ENCODE measurements around the gene PAN3. TPM values are rescaled to one million over a fixed set of nuclear protein-coding genes. Genes with fewer than 3 reads are reported as not detected.
A peak's percentile ranks its signal among the peaks of the same experiment; 100 is the strongest.
"Not testable (repeated sequence)": the region's sequence is repeated elsewhere in the genome, so short reads cannot be mapped to it uniquely, and the experiment has no call there.

The PAN3 gene
- total RNA-seq, 2 experiments from 2014 or later = 56.9 to 59.5 TPM

GRCh38 chr13:28138756-28139470 is 568 bp downstream of the PAN3 start:
- ChIA-PET POLR2A (interaction anchor here (0.6 to 2.1 kb wide), 14 partner anchors 9 to 715 kb away, joined by 3 to 7 read pairs (median 4); partner anchors contain the start of genes LNX2, MTIF3, POMP and SLC46A3), CTCF (no interaction called here)
- Mint-ChIP-seq H3K4me1 (ENCODE audit: low read depth) (peaks cover 60% of the 10 kb centered on the region), H3K36me3 (ENCODE audit: low read depth) (peaks cover 26% of the 10 kb centered on the region), H3K4me3 (peak overlapping the region; percentile 95), H3K27ac (peak overlapping the region; percentile 99), H3K27me3 (no peaks in the 10 kb centered on the region), H3K9me3 (no peaks in the 10 kb centered on the region)
- intact Hi-C loops (cut with DNase I, micrococcal nuclease) = loop anchor here (2.0 to 10.0 kb wide), 10 partner anchors 38 to 968 kb away; partner anchors contain the start of genes POMP (in 2 of the 2), GTF3A (in 1 of the 2), LNX2 (in 1 of the 2) and POLR1D (in 1 of the 2)
- peak overlapping the region; percentile 81 for H3K4me3 ChIP-seq (ENCODE audit: low read length)
- no peaks in the 10 kb centered on the region for H3K27me3 ChIP-seq (ENCODE audit: control insufficient read depth in 1 of 2, insufficient read depth in 2 of 2, low read length in 2 of 2)
- peaks cover 37% of the 10 kb centered on the region for H3K4me1 ChIP-seq (ENCODE audit: insufficient read depth, low read length)
- H3K36me3 ChIP-seq (ENCODE audit: insufficient read depth, low read length) = no peaks in the 10 kb centered on the region
- DNase-seq = peak; percentile 73 to 94 (median 84)
- no peak for TF ChIP-seq CTCF (IDR thresholded peaks at IDR 0.05)
- peak overlapping the region; percentile 93 to 99 for H3K27ac ChIP-seq (ENCODE audit: low read depth in 1 of 2, low read length in 2 of 2)
- H3K9me3 ChIP-seq (ENCODE audit: control insufficient read depth in 1 of 2, insufficient read depth in 1 of 2, low read length in 2 of 2) = no peaks in the 10 kb centered on the region
- peak; percentile 65 for ATAC-seq (ENCODE audit: poor library complexity)

- no peaks in the 10 kb centered on the region for H3K27me3 Mint-ChIP-seq
- ATAC-seq (ENCODE audit: poor library complexity) = no peak
- H3K4me1 ChIP-seq (ENCODE audit: insufficient read depth, low read length) = peaks cover 45% of the 10 kb centered on the region
- H3K4me3 ChIP-seq (ENCODE audit: low read length) = peak overlapping the region; percentile 81
- H3K4me1 Mint-ChIP-seq (ENCODE audit: low read depth) = peaks cover 72% of the 10 kb centered on the region
- no peaks in the 10 kb centered on the region for H3K27me3 ChIP-seq (ENCODE audit: control insufficient read depth in 1 of 2, insufficient read depth in 2 of 2, low read length in 2 of 2)
- H3K36me3 ChIP-seq (ENCODE audit: insufficient read depth, low read length) = no peaks in the 10 kb centered on the region
- no peak for DNase-seq
- H3K4me3 Mint-ChIP-seq = peak overlapping the region; percentile 95
- ChIA-PET CTCF (interaction anchor here (0.7 kb wide), 1 partner anchor 1954 kb away, joined by 3 read pairs; no protein-coding TSS in a partner anchor), POLR2A (interaction anchor here (0.6 to 1.8 kb wide), 6 partner anchors 7 to 520 kb away, joined by 3 to 7 read pairs (median 4); partner anchors contain the start of gene LNX2)
- H3K9me3 ChIP-seq (ENCODE audit: control insufficient read depth in 1 of 2, insufficient read depth in 1 of 2, low read length in 2 of 2) = no peaks in the 10 kb centered on the region
- intact Hi-C loops (cut with DNase I, micrococcal nuclease) = loop anchor here in 1 of 2 experiments (5.0 to 10.0 kb wide), 4 partner anchors 37 to 688 kb away; partner anchors contain the start of gene MTIF3
- H3K36me3 Mint-ChIP-seq (ENCODE audit: low read depth) = peaks cover 26% of the 10 kb centered on the region
- H3K27ac Mint-ChIP-seq = peak overlapping the region; percentile 99
- TF ChIP-seq CTCF (IDR thresholded peaks at IDR 0.05) = no peak
- no peaks in the 10 kb centered on the region for H3K9me3 Mint-ChIP-seq
- no peak overlapping the region for H3K27ac ChIP-seq (ENCODE audit: low read depth in 1 of 2, low read length in 2 of 2)
These were observed 2.2 kb downstream of the PAN3 start for GRCh38 chr13:28140433-28141125.

GRCh38 chr13:28141542-28141941 is 3.2 kb downstream of the PAN3 start:
- not testable (repeated sequence) for H3K9me3 Mint-ChIP-seq; H3K27me3 ChIP-seq (ENCODE audit: control insufficient read depth in 1 of 2, insufficient read depth in 2 of 2, low read length in 2 of 2); H3K36me3 ChIP-seq (ENCODE audit: insufficient read depth, low read length); H3K27me3 Mint-ChIP-seq; H3K4me3 ChIP-seq (ENCODE audit: low read length); H3K9me3 ChIP-seq (ENCODE audit: control insufficient read depth in 1 of 2, insufficient read depth in 1 of 2, low read length in 2 of 2); H3K27ac ChIP-seq (ENCODE audit: low read depth in 1 of 2, low read length in 2 of 2); DNase-seq; ATAC-seq (ENCODE audit: poor library complexity)
- intact Hi-C loops (cut with DNase I, micrococcal nuclease) = loop anchor here in 1 of 2 experiments (5.0 to 10.0 kb wide), 4 partner anchors 36 to 689 kb away; partner anchors contain the start of gene MTIF3
- peak overlapping the region; percentile 79 for H3K4me3 Mint-ChIP-seq
- H3K36me3 Mint-ChIP-seq (ENCODE audit: low read depth) = peaks cover 31% of the 10 kb centered on the region
- CTCF ChIA-PET = interaction anchor here (0.7 kb wide), 2 partner anchors 12 to 1955 kb away, joined by 3 to 4 read pairs; no protein-coding TSS in a partner anchor
- H3K27ac Mint-ChIP-seq = peak overlapping the region; percentile 60
- peaks cover 54% of the 10 kb centered on the region for H3K4me1 ChIP-seq (ENCODE audit: insufficient read depth, low read length)
- peaks cover 75% of the 10 kb centered on the region for H3K4me1 Mint-ChIP-seq (ENCODE audit: low read depth)
- POLR2A ChIA-PET = interaction anchor here (0.7 kb wide), 1 partner anchor 457 kb away, joined by 3 read pairs; no protein-coding TSS in a partner anchor

Data from CD4-positive, alpha-beta T cell (primary cell).